H1 (cell line): Measurements from ENCODE around the gene TCF7L2. TPM values are rescaled to one million over a fixed set of nuclear protein-coding genes. Genes with fewer than 3 reads are reported as not detected.

Source experiments
- BCL11A ChIP-seq, 2 experiments: IDR thresholded peaks; one replicate each; pipeline ENCODE4 v1.6.1; 2011; ENCODE audit warnings: low read depth in 2 of 2, low read length in 2 of 2, mild to moderate bottlenecking in 2 of 2
- JUN ChIP-seq: IDR thresholded peaks from 2 replicates; pipeline ENCODE4 v1.6.1; 2011; ENCODE audit warnings: low read depth, mild to moderate bottlenecking, improper control_type of control experiment, low read length
- KDM4A ChIP-seq: IDR thresholded peaks from one replicate; pipeline ENCODE4 v1.7.1; 2012; ENCODE audit warnings: low read depth, mild to moderate bottlenecking, moderate library complexity, low read length, inconsistent platforms; ENCODE audit not compliant: severe bottlenecking
- TEAD4 ChIP-seq: IDR thresholded peaks from 2 replicates; pipeline ENCODE4 v1.6.1; 2012; ENCODE audit warnings: low read depth, low read length, inconsistent platforms, mixed read lengths
- polyA plus RNA-seq, 7 experiments: library from polyadenylated mRNA; depleted of rRNA in 3 of 7; stranded (reverse) in 5 of 7; unstranded in 2 of 7; fragments of >200 nt in 5 of 7; fragments of 200-250 nt in 2 of 7; gene quantifications; 1 replicate in 5 of 7; 2 replicates in 1 of 7; 4 replicates in 1 of 7; pipeline versions ENCODE4 v1.2.1 to v1.2.3, GENCODE V29; 2011 to 2013; ENCODE audit warnings: missing spikeins in 2 of 7, mixed read lengths in 2 of 7
- total RNA-seq: library from RNA; stranded (reverse); fragmentation: NEBNext Ultra II Directional; extraction: Animal tissue kit (Norgen Biotek cat#: 25700); gene quantifications from 2 replicates; pipeline ENCODE4 v1.2.1, GENCODE V29; 2021

The TCF7L2 gene
- total and polyA plus RNA-seq, 2 of the 8 experiments (the other 6 are each of a cell fraction or from before 2014, with no cell fraction given), result 33.9 to 67.3 TPM

GRCh38 chr10:113162960-113163359, 212.9 kb downstream of the TCF7L2 start (continued):
- TF ChIP-seq JUN (no peak), KDM4A (no peak), TEAD4 (no peak), BCL11A (IDR thresholded peaks at IDR 0.05; ENCODE audit: low read depth in 2 of 2, low read length in 2 of 2) (no peak)
- TF ChIP-seq, all 59 proteins: peak for 0
